ENCODE measurements around the gene ACP7.

- TF ChIP-seq EZH2 (IDR thresholded peaks at IDR 0.05; ENCODE audit: insufficient read depth, poor library complexity, severe bottlenecking) (no peak), EZH2phosphoT487 (IDR thresholded peaks at IDR 0.05; ENCODE audit: insufficient read depth, low read depth) (no peak)
These were observed 56.4 kb downstream of the ACP7 start for GRCh38 chr19:39140594-39140993.

Measured in GM23248 (cell line).